HepG2 (cell line): ENCODE measurements around the gene NOL4L. TPM values are rescaled to one million over a fixed set of nuclear protein-coding genes. Genes with fewer than 3 reads are reported as not detected.

ENCODE experiments used
- AGO2 ChIP-seq: fragments of 200-400 bp; formaldehyde crosslinking; optimal IDR thresholded peaks from 2 replicates; pipeline ENCODE3; 2017; ENCODE audit warnings: mild to moderate bottlenecking, low read depth, low read length, moderate library complexity
- CCAR2 ChIP-seq: fragments of 200-400 bp; formaldehyde crosslinking; optimal IDR thresholded peaks from 2 replicates; pipeline ENCODE3; 2018; ENCODE audit warnings: low read depth, mild to moderate bottlenecking, low read length, moderate library complexity
- KDM3A ChIP-seq: IDR thresholded peaks from 2 replicates; pipeline ENCODE4 v1.6.1; 2018; ENCODE audit warnings: low read depth, missing compliant biosample characterization
- KLF16 ChIP-seq, 2 experiments: sonication (generic) in 1 of 2; formaldehyde crosslinking in 1 of 2; IDR thresholded peaks; 2 replicates each; pipeline versions ENCODE4 v1.6.1 to v1.8.0; 2016 to 2023; ENCODE audit warnings: missing genetic modification reagents in 2 of 2, missing compliant biosample characterization in 1 of 2
- MEIS1 ChIP-seq: sonication (generic); formaldehyde crosslinking; IDR thresholded peaks from 2 replicates; pipeline ENCODE4 v1.9.0; 2021; ENCODE audit warnings: mild to moderate bottlenecking, missing genetic modification reagents, moderate library complexity, borderline replicate concordance
- MIER2 ChIP-seq: IDR thresholded peaks from 2 replicates; pipeline ENCODE4 v1.6.1; 2016; ENCODE audit warnings: missing biosample characterization, missing genetic modification reagents
- RFXAP ChIP-seq: sonication (generic); formaldehyde crosslinking; IDR thresholded peaks from 2 replicates; pipeline ENCODE4 v1.4.0; 2020; ENCODE audit warnings: missing genetic modification reagents, borderline replicate concordance
- ZFP36L1 ChIP-seq: sonication (generic); formaldehyde crosslinking; IDR thresholded peaks from 2 replicates; pipeline ENCODE4 v1.8.0; 2022; ENCODE audit warnings: mild to moderate bottlenecking, missing genetic modification reagents, moderate library complexity
- ZMYM3 ChIP-seq: sonication (generic); formaldehyde crosslinking; IDR thresholded peaks from 2 replicates; pipeline ENCODE4 v1.5.1; 2020; ENCODE audit warnings: mild to moderate bottlenecking, missing genetic modification reagents
- ZNF205 ChIP-seq: IDR thresholded peaks from 2 replicates; pipeline ENCODE4 v1.6.1; 2018; ENCODE audit warnings: missing biosample characterization, missing genetic modification reagents
- ZNF496 ChIP-seq: sonication (generic); formaldehyde crosslinking; IDR thresholded peaks from 2 replicates; pipeline ENCODE4 v1.8.1; 2023; ENCODE audit warnings: mild to moderate bottlenecking, moderate library complexity, missing genetic modification reagents; ENCODE audit not compliant: insufficient replicate concordance
- ZNF747 ChIP-seq: sonication (generic); formaldehyde crosslinking; IDR thresholded peaks from 2 replicates; pipeline ENCODE4 v1.8.1; 2023; ENCODE audit warnings: missing genetic modification reagents, mild to moderate bottlenecking, borderline replicate concordance
- ZSCAN31 ChIP-seq: sonication (generic); formaldehyde crosslinking; IDR thresholded peaks from 2 replicates; pipeline ENCODE4 v1.5.0; 2020; ENCODE audit warnings: low read depth, mild to moderate bottlenecking, missing genetic modification reagents
- polyA plus RNA-seq, 8 experiments: library from polyadenylated mRNA; depleted of rRNA in 3 of 8; stranded (reverse) in 7 of 8; unstranded in 1 of 8; fragments of >200 nt; fragmentation: Illumina TruSeq in 4 of 8; extraction: Trizol in 4 of 8; gene quantifications; 2 replicates each; pipeline versions ENCODE4 v1.2.1 to v1.2.3, GENCODE V29; 2011 to 2016; ENCODE audit warnings: low read depth in 4 of 8, missing spikeins in 1 of 8, mixed read lengths in 1 of 8; ENCODE audit not compliant: insufficient read depth in 1 of 8
- total RNA-seq, 5 experiments: library from RNA; depleted of rRNA; stranded (reverse); fragments of >200 nt; fragmentation: Illumina TruSeq; extraction: Trizol; gene quantifications; 2 replicates each; pipeline ENCODE4 v1.2.3, GENCODE V29; 2016; ENCODE audit warnings: low read depth in 1 of 5
- TF ChIP-seq, protein P1 (sequence below): conservative IDR thresholded peaks from 2 replicates; pipeline ENCODE4 v1.6.1; 2018; ENCODE audit warnings: missing genetic modification reagents
- TF ChIP-seq, protein P2 (sequence below): sonication (generic); formaldehyde crosslinking; IDR thresholded peaks from 2 replicates; pipeline ENCODE4 v1.4.0; 2020; ENCODE audit warnings: mild to moderate bottlenecking, missing genetic modification reagents
- TF ChIP-seq, protein P3 (sequence below): sonication (generic); formaldehyde crosslinking; IDR thresholded peaks from 2 replicates; pipeline ENCODE4 v1.8.1; 2023; ENCODE audit warnings: missing genetic modification reagents, mild to moderate bottlenecking, borderline replicate concordance
- TF ChIP-seq, protein P4 (sequence below): sonication (generic); formaldehyde crosslinking; IDR thresholded peaks from 2 replicates; pipeline ENCODE4 v1.9.0; 2021; ENCODE audit warnings: mild to moderate bottlenecking, missing genetic modification reagents
- TF ChIP-seq, protein P5 (sequence below): sonication (generic); formaldehyde crosslinking; IDR thresholded peaks from 2 replicates; pipeline ENCODE4 v1.8.0; 2022; ENCODE audit warnings: mild to moderate bottlenecking, missing genetic modification reagents, moderate library complexity

NOL4L gene
- total and polyA plus RNA-seq, 2 of the 13 experiments (the other 11 are each of a cell fraction or from before 2014, with no cell fraction given), result 16.6 to 35.4 TPM

DNA sequence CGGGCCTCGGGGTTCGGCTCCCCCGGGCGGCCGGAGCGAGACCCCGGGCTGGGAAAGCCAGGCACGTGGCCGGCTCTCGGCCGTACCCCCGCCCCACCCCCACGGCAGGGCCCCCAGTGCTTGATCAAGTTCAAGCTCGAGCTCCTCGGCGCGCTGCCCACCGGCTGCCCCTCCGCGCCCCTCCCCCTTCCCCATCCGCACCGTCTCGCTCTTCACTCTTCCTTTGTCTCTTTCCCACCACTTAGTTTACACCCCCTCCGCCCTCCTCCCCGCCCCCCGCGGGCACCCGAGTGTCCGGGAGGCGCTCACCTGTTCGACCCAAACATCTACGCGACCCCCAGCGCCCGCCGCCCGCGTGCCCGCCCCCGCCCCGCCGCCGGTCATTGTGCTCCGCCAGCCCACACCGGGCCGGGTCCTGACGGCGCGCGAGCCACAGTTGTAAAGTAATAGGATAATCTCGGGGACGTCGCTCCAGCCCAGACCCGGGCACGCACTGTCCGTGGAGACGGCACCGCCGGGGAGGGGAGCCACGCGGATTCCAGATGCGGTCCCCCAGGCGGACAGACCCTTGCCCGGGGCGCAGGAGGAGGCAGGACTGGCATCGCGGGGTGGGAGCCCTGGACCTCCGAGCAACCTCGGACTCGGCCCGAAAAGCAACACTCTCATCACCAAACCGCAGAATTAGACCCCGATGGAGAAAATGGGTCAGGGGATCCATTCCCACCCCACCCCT lies 100.7 kb downstream of the NOL4L start (continued):
- TF ChIP-seq ZFP36L1 (CRISPR knock-in tag) (no peak), KDM3A (CRISPR knock-in tag) (no peak; the same call in 1 of the 2 replicates), MEIS1 (CRISPR knock-in tag) (no peak), RFXAP (CRISPR knock-in tag) (no peak), MIER2 (CRISPR knock-in tag) (no peak), ZNF205 (CRISPR knock-in tag) (0 out of 2 replicates have a peak, but pooled peaks have one; percentile 10), ZNF496 (CRISPR knock-in tag) (no peak), ZMYM3 (CRISPR knock-in tag) (no peak), ZSCAN31 (no peak), ZNF747 (CRISPR knock-in tag) (no peak), KLF16 (CRISPR knock-in tag; IDR thresholded peaks at IDR 0.05) (no peak), CCAR2 (no peak), AGO2 (peak; percentile 2)
- TF ChIP-seq, protein P1, sequence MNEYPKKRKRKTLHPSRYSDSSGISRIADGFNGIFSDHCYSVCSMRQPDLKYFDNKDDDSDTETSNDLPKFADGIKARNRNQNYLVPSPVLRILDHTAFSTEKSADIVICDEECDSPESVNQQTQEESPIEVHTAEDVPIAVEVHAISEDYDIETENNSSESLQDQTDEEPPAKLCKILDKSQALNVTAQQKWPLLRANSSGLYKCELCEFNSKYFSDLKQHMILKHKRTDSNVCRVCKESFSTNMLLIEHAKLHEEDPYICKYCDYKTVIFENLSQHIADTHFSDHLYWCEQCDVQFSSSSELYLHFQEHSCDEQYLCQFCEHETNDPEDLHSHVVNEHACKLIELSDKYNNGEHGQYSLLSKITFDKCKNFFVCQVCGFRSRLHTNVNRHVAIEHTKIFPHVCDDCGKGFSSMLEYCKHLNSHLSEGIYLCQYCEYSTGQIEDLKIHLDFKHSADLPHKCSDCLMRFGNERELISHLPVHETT (CRISPR knock-in tag), result no peak
- TF ChIP-seq, protein P2, sequence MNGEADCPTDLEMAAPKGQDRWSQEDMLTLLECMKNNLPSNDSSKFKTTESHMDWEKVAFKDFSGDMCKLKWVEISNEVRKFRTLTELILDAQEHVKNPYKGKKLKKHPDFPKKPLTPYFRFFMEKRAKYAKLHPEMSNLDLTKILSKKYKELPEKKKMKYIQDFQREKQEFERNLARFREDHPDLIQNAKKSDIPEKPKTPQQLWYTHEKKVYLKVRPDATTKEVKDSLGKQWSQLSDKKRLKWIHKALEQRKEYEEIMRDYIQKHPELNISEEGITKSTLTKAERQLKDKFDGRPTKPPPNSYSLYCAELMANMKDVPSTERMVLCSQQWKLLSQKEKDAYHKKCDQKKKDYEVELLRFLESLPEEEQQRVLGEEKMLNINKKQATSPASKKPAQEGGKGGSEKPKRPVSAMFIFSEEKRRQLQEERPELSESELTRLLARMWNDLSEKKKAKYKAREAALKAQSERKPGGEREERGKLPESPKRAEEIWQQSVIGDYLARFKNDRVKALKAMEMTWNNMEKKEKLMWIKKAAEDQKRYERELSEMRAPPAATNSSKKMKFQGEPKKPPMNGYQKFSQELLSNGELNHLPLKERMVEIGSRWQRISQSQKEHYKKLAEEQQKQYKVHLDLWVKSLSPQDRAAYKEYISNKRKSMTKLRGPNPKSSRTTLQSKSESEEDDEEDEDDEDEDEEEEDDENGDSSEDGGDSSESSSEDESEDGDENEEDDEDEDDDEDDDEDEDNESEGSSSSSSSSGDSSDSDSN (CRISPR knock-in tag), result peak; percentile 56
- TF ChIP-seq, protein P3, sequence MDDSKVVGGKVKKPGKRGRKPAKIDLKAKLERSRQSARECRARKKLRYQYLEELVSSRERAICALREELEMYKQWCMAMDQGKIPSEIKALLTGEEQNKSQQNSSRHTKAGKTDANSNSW (CRISPR knock-in tag), result peak; percentile 74; the same call in 1 of the 2 replicates
- TF ChIP-seq, protein P4, sequence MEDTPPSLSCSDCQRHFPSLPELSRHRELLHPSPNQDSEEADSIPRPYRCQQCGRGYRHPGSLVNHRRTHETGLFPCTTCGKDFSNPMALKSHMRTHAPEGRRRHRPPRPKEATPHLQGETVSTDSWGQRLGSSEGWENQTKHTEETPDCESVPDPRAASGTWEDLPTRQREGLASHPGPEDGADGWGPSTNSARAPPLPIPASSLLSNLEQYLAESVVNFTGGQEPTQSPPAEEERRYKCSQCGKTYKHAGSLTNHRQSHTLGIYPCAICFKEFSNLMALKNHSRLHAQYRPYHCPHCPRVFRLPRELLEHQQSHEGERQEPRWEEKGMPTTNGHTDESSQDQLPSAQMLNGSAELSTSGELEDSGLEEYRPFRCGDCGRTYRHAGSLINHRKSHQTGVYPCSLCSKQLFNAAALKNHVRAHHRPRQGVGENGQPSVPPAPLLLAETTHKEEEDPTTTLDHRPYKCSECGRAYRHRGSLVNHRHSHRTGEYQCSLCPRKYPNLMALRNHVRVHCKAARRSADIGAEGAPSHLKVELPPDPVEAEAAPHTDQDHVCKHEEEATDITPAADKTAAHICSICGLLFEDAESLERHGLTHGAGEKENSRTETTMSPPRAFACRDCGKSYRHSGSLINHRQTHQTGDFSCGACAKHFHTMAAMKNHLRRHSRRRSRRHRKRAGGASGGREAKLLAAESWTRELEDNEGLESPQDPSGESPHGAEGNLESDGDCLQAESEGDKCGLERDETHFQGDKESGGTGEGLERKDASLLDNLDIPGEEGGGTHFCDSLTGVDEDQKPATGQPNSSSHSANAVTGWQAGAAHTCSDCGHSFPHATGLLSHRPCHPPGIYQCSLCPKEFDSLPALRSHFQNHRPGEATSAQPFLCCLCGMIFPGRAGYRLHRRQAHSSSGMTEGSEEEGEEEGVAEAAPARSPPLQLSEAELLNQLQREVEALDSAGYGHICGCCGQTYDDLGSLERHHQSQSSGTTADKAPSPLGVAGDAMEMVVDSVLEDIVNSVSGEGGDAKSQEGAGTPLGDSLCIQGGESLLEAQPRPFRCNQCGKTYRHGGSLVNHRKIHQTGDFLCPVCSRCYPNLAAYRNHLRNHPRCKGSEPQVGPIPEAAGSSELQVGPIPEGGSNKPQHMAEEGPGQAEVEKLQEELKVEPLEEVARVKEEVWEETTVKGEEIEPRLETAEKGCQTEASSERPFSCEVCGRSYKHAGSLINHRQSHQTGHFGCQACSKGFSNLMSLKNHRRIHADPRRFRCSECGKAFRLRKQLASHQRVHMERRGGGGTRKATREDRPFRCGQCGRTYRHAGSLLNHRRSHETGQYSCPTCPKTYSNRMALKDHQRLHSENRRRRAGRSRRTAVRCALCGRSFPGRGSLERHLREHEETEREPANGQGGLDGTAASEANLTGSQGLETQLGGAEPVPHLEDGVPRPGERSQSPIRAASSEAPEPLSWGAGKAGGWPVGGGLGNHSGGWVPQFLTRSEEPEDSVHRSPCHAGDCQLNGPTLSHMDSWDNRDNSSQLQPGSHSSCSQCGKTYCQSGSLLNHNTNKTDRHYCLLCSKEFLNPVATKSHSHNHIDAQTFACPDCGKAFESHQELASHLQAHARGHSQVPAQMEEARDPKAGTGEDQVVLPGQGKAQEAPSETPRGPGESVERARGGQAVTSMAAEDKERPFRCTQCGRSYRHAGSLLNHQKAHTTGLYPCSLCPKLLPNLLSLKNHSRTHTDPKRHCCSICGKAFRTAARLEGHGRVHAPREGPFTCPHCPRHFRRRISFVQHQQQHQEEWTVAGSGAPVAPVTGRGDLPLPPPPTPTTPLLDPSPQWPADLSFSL (CRISPR knock-in tag), result no peak
- TF ChIP-seq, protein P5, sequence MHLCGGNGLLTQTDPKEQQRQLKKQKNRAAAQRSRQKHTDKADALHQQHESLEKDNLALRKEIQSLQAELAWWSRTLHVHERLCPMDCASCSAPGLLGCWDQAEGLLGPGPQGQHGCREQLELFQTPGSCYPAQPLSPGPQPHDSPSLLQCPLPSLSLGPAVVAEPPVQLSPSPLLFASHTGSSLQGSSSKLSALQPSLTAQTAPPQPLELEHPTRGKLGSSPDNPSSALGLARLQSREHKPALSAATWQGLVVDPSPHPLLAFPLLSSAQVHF (CRISPR knock-in tag), result no peak
